MM.1S (cell line): ENCODE measurements around the gene NCS1.

Experiments used
- EZH2phosphoT487 ChIP-seq: fragments of 300-600 bp; sonication (generic); IDR thresholded peaks from 2 replicates; pipeline ENCODE4 v1.6.1; 2018; ENCODE audit warnings: antibody characterized with exemption, low read length
- TF ChIP-seq, protein P1 (sequence below): fragments of 300-600 bp; sonication (generic); IDR thresholded peaks from 2 replicates; pipeline ENCODE4 v1.5.1; 2016; ENCODE audit warnings: antibody characterized with exemption, low read length, mixed read lengths

DNA sequence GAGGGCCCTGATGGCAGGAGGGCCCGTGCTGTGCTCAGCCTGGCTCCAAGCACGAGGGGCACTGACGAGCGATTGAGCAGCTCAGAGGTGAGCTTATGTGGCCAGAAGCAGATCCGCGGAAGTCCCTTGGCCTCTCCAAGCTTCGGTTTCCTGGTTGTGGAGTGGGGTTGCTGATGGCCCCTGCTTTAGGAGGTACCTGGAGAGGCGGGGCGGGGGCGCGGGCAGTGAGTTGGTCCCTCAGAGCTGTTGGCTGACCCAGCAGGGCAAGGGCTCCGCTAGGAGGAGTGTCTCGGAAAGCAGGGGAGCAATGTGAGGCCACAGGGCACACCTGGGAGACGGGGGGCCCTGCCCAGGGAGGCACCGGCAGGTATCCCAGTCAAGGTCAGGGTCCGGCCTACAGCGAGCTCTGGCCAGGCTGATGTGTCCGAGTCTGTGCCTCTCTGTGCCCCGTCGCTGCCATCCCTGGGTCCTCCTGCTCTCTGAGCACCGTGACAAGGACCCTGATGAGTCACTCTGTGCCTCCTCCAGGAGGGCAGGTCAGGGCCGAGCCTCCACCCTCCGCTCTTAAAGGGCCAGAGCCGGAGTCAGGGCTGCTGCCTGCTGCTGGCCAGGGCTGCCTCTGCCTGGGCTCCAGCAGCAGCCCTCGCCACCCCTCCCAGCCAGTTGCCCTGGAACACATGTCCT, 14.8 kb downstream of the NCS1 start:
- no peak for TF ChIP-seq EZH2phosphoT487
- TF ChIP-seq, protein P1, sequence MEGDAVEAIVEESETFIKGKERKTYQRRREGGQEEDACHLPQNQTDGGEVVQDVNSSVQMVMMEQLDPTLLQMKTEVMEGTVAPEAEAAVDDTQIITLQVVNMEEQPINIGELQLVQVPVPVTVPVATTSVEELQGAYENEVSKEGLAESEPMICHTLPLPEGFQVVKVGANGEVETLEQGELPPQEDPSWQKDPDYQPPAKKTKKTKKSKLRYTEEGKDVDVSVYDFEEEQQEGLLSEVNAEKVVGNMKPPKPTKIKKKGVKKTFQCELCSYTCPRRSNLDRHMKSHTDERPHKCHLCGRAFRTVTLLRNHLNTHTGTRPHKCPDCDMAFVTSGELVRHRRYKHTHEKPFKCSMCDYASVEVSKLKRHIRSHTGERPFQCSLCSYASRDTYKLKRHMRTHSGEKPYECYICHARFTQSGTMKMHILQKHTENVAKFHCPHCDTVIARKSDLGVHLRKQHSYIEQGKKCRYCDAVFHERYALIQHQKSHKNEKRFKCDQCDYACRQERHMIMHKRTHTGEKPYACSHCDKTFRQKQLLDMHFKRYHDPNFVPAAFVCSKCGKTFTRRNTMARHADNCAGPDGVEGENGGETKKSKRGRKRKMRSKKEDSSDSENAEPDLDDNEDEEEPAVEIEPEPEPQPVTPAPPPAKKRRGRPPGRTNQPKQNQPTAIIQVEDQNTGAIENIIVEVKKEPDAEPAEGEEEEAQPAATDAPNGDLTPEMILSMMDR, result no peak
